ENCODE measurements around the gene NRCAM. TPM values are rescaled to one million over a fixed set of nuclear protein-coding genes. Genes with fewer than 3 reads are reported as not detected.

The NRCAM gene
- total and polyA plus RNA-seq, 4 donors = 0.17 to 3.2 (median 0.64) TPM

- Histone ChIP-seq H3K4me3 (ENCODE audit: low read depth in 1 of 3, low read length in 3 of 3) (no peak overlapping the region), H3K9me3 (ENCODE audit: control insufficient read depth in 4 of 4, low read length in 3 of 4) (no peaks in the 10 kb centered on the region), H3K9ac (ENCODE audit: low read depth in 1 of 2, low read length in 2 of 2) (no peak overlapping the region), H3K27me3 (ENCODE audit: control insufficient read depth in 4 of 4, insufficient read depth in 4 of 4, low read length in 3 of 4) (no peaks in the 10 kb centered on the region), H3K36me3 (ENCODE audit: control insufficient read depth in 4 of 4, insufficient read depth in 3 of 4, low read depth in 1 of 4, low read length in 3 of 4) (no peaks in the 10 kb centered on the region), H3K27ac (ENCODE audit: low read depth in 1 of 2, low read length in 2 of 2) (no peak overlapping the region), H3K4me1 (ENCODE audit: control insufficient read depth in 4 of 4, insufficient read depth in 4 of 4, low read length in 3 of 4) (peaks cover 0 to 4% (median 3%) of the 10 kb centered on the region in 4 donors)
- TF ChIP-seq SP1 (IDR thresholded peaks at IDR 0.05) (no peak), RXRA (IDR thresholded peaks at IDR 0.05) (no peak), REST (IDR thresholded peaks at IDR 0.05) (no peak), RAD21 (IDR thresholded peaks at IDR 0.05) (no peak), JUND (IDR thresholded peaks at IDR 0.05) (no peak), MAX (IDR thresholded peaks at IDR 0.05) (no peak), HNF4G (IDR thresholded peaks at IDR 0.05) (no peak), ZBTB33 (IDR thresholded peaks at IDR 0.05) (no peak), EGR1 (IDR thresholded peaks at IDR 0.05; ENCODE audit: low read depth in 2 of 2) (no peak), HNF4A (conservative IDR thresholded peaks at IDR 0.05) (no peak), CTCF (IDR thresholded peaks at IDR 0.05; ENCODE audit: low read depth, low read length, missing input control) (no peak)
- no peak for DNase-seq (ENCODE audit: low spot score)
- WGBS = 46% methylated on average over 3 of the region's 3 CpGs
Measured at GRCh38 chr7:108144931-108145330, 311.3 kb downstream of the NRCAM start.

- Histone ChIP-seq H3K4me1 (ENCODE audit: control insufficient read depth in 4 of 4, insufficient read depth in 4 of 4, low read length in 3 of 4) (peaks cover 0 to 4% (median 3%) of the 10 kb centered on the region in 4 donors), H3K27me3 (ENCODE audit: control insufficient read depth in 4 of 4, insufficient read depth in 4 of 4, low read length in 3 of 4) (no peaks in the 10 kb centered on the region), H3K9me3 (ENCODE audit: control insufficient read depth in 4 of 4, low read length in 3 of 4) (no peaks in the 10 kb centered on the region), H3K36me3 (ENCODE audit: control insufficient read depth in 4 of 4, insufficient read depth in 3 of 4, low read depth in 1 of 4, low read length in 3 of 4) (no peaks in the 10 kb centered on the region), H3K4me3 (ENCODE audit: low read depth in 1 of 3, low read length in 3 of 3) (no peak overlapping the region), H3K27ac (ENCODE audit: low read depth in 1 of 2, low read length in 2 of 2) (no peak overlapping the region), H3K9ac (ENCODE audit: low read depth in 1 of 2, low read length in 2 of 2) (no peak overlapping the region)
- TF ChIP-seq RXRA (IDR thresholded peaks at IDR 0.05) = no peak
- TF ChIP-seq YY1 (IDR thresholded peaks at IDR 0.05) = no peak
- TF ChIP-seq JUND (IDR thresholded peaks at IDR 0.05) = no peak
- TF ChIP-seq FOXA2 (IDR thresholded peaks at IDR 0.05) = no peak
- TF ChIP-seq HNF4A (conservative IDR thresholded peaks at IDR 0.05) = no peak
- TF ChIP-seq ZBTB33 (IDR thresholded peaks at IDR 0.05) = no peak
- TF ChIP-seq HNF4G (IDR thresholded peaks at IDR 0.05) = no peak
- no peak for TF ChIP-seq EGR1 (IDR thresholded peaks at IDR 0.05; ENCODE audit: low read depth in 2 of 2)
- TF ChIP-seq ATF3 (IDR thresholded peaks at IDR 0.05) = no peak
- TF ChIP-seq TAF1 (conservative IDR thresholded peaks at IDR 0.05) = no peak
- TF ChIP-seq REST (IDR thresholded peaks at IDR 0.05) = no peak
- TF ChIP-seq GABPA (IDR thresholded peaks at IDR 0.05 in 1 of 2, conservative IDR thresholded peaks at IDR 0.05 in 1 of 2) = no peak
- TF ChIP-seq MAX (IDR thresholded peaks at IDR 0.05) = no peak
- no peak for DNase-seq (ENCODE audit: low spot score)
- 92% methylated on average over 6 of the region's 6 CpGs for WGBS
Measured at GRCh38 chr7:108143658-108144420, 312.4 kb downstream of the NRCAM start.

Measured in liver (tissue), 9 donors.